ENCODE results near the gene LCP1.

Gene LCP1

GRCh38 chr13:46158983-46159382 is 23.0 kb downstream of the LCP1 start:
- Histone ChIP-seq H3K4me3 (ENCODE audit: low read length in 2 of 2) (no peak overlapping the region), H3K9ac (ENCODE audit: low read length in 2 of 2) (no peak overlapping the region), H3K27ac (ENCODE audit: low read length) (no peak overlapping the region), H3K36me3 (ENCODE audit: control insufficient read depth in 2 of 2, insufficient read depth in 2 of 2, low read length in 2 of 2) (no peaks in the 10 kb centered on the region), H3K4me1 (ENCODE audit: control insufficient read depth, insufficient read depth, low read length) (no peaks in the 10 kb centered on the region), H3K9me3 (ENCODE audit: control insufficient read depth in 2 of 2, low read length in 2 of 2) (no peaks in the 10 kb centered on the region), H3K27me3 (ENCODE audit: control insufficient read depth in 1 of 2, insufficient read depth in 2 of 2, low read length in 2 of 2) (no peaks in the 10 kb centered on the region)

- Histone ChIP-seq H3K9me3 (ENCODE audit: control insufficient read depth in 2 of 2, low read length in 2 of 2) (no peaks in the 10 kb centered on the region), H3K27me3 (ENCODE audit: control insufficient read depth in 1 of 2, insufficient read depth in 2 of 2, low read length in 2 of 2) (no peaks in the 10 kb centered on the region), H3K4me3 (ENCODE audit: low read length in 2 of 2) (no peak overlapping the region), H3K36me3 (ENCODE audit: control insufficient read depth in 2 of 2, insufficient read depth in 2 of 2, low read length in 2 of 2) (no peaks in the 10 kb centered on the region), H3K27ac (ENCODE audit: low read length) (no peak overlapping the region), H3K9ac (ENCODE audit: low read length in 2 of 2) (no peak overlapping the region), H3K4me1 (ENCODE audit: control insufficient read depth, insufficient read depth, low read length) (no peaks in the 10 kb centered on the region)
These were observed 23.8 kb downstream of the LCP1 start for GRCh38 chr13:46158222-46158621.

GRCh38 chr13:46154136-46154801 is 27.7 kb downstream of the LCP1 start:
- no peaks in the 10 kb centered on the region for H3K36me3 ChIP-seq (ENCODE audit: control insufficient read depth in 2 of 2, insufficient read depth in 2 of 2, low read length in 2 of 2)
- H3K27ac ChIP-seq (ENCODE audit: low read length), result no peak overlapping the region
- no peak overlapping the region for H3K9ac ChIP-seq (ENCODE audit: low read length in 2 of 2)
- H3K4me1 ChIP-seq (ENCODE audit: control insufficient read depth, insufficient read depth, low read length), result no peaks in the 10 kb centered on the region
- no peak overlapping the region for H3K4me3 ChIP-seq (ENCODE audit: low read length in 2 of 2)
- no peaks in the 10 kb centered on the region for H3K9me3 ChIP-seq (ENCODE audit: control insufficient read depth in 2 of 2, low read length in 2 of 2)
- no peaks in the 10 kb centered on the region for H3K27me3 ChIP-seq (ENCODE audit: control insufficient read depth in 1 of 2, insufficient read depth in 2 of 2, low read length in 2 of 2)

DNA sequence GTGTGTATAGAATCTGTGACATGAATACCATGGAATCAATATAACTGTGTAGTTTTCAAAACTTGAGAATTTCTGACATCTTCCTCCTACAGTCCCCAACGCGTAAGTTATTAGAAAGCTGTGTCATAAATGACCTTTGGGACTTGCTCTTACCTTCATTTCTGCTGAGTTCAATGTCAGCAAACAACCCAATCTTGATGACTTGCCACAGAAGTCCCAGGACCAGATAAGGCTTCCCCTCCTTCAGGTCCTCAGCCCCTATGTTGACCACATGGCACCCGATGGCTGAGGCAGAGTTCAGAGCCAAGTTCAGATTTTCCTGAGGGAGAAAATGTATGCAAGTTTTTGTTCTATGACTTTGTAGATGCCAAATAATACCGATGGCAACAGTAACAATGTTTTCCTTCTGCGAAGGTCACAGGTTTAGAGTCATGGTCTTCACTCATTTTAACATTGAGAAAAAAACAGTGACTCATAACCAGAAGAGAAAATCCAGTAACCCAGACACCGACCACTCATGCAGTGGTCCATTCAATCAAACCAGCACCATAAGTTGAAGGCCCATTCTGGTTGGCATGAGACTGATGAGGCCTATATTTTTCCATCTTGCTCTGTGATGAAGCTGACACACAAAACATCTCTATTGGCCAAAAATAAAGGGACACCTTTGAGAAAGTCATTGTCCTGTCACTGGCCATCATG is 29.2 kb downstream of the LCP1 start:
- no peak overlapping the region for H3K27ac ChIP-seq (ENCODE audit: low read length)
- no peaks in the 10 kb centered on the region for H3K9me3 ChIP-seq (ENCODE audit: control insufficient read depth in 2 of 2, low read length in 2 of 2)
- no peaks in the 10 kb centered on the region for H3K36me3 ChIP-seq (ENCODE audit: control insufficient read depth in 2 of 2, insufficient read depth in 2 of 2, low read length in 2 of 2)
- H3K9ac ChIP-seq (ENCODE audit: low read length in 2 of 2), result no peak overlapping the region
- no peaks in the 10 kb centered on the region for H3K4me1 ChIP-seq (ENCODE audit: control insufficient read depth, insufficient read depth, low read length)
- no peaks in the 10 kb centered on the region for H3K27me3 ChIP-seq (ENCODE audit: control insufficient read depth in 1 of 2, insufficient read depth in 2 of 2, low read length in 2 of 2)
- H3K4me3 ChIP-seq (ENCODE audit: low read length in 2 of 2), result no peak overlapping the region

- no peaks in the 10 kb centered on the region for H3K9me3 ChIP-seq (ENCODE audit: control insufficient read depth in 2 of 2, low read length in 2 of 2)
- H3K4me1 ChIP-seq (ENCODE audit: control insufficient read depth, insufficient read depth, low read length), result no peaks in the 10 kb centered on the region
- no peak overlapping the region for H3K4me3 ChIP-seq (ENCODE audit: low read length in 2 of 2)
- H3K27me3 ChIP-seq (ENCODE audit: control insufficient read depth in 1 of 2, insufficient read depth in 2 of 2, low read length in 2 of 2), result no peaks in the 10 kb centered on the region
- no peak overlapping the region for H3K27ac ChIP-seq (ENCODE audit: low read length)
- H3K36me3 ChIP-seq (ENCODE audit: control insufficient read depth in 2 of 2, insufficient read depth in 2 of 2, low read length in 2 of 2), result no peaks in the 10 kb centered on the region
- H3K9ac ChIP-seq (ENCODE audit: low read length in 2 of 2), result no peak overlapping the region
These were observed 31.8 kb downstream of the LCP1 start for GRCh38 chr13:46150134-46150693.

- Histone ChIP-seq H3K4me3 (ENCODE audit: low read length in 2 of 2) (no peak overlapping the region), H3K27ac (ENCODE audit: low read length) (no peak overlapping the region), H3K9ac (ENCODE audit: low read length in 2 of 2) (no peak overlapping the region)
These were observed 32.5 kb downstream of the LCP1 start for GRCh38 chr13:46149272-46150133.

DNA sequence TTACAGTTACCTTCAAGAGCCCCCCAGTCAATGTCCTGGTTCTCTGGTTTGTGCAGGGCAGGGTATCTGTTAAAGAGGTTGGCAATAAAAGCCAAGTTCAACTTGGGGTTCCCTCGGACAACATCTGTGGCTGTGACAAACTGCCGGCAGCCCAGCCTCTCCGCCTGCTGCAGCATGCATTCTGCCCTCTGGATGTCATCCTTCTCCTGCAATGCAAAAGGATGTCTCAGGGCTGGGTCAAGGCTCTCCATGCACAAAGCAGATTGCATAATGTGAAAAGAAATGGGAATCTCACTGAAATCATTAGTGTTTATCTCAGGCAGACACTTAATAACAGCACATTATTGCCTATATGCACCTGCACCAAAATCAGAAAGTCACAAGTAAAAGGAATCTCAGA is 35.1 kb downstream of the LCP1 start:
- Histone ChIP-seq H3K4me3 (ENCODE audit: low read length in 2 of 2) (no peak overlapping the region), H3K9ac (ENCODE audit: low read length in 2 of 2) (no peak overlapping the region), H3K4me1 (ENCODE audit: control insufficient read depth, insufficient read depth, low read length) (no peaks in the 10 kb centered on the region), H3K27me3 (ENCODE audit: control insufficient read depth in 1 of 2, insufficient read depth in 2 of 2, low read length in 2 of 2) (no peaks in the 10 kb centered on the region), H3K36me3 (ENCODE audit: control insufficient read depth in 2 of 2, insufficient read depth in 2 of 2, low read length in 2 of 2) (no peaks in the 10 kb centered on the region), H3K27ac (ENCODE audit: low read length) (no peak overlapping the region), H3K9me3 (ENCODE audit: control insufficient read depth in 2 of 2, low read length in 2 of 2) (no peaks in the 10 kb centered on the region)

More at GRCh38 chr13:46149272-46150133, 32.5 kb downstream of the LCP1 start:
- H3K27me3 ChIP-seq (ENCODE audit: control insufficient read depth in 1 of 2, insufficient read depth in 2 of 2, low read length in 2 of 2), result no peaks in the 10 kb centered on the region
- H3K36me3 ChIP-seq (ENCODE audit: control insufficient read depth in 2 of 2, insufficient read depth in 2 of 2, low read length in 2 of 2), result no peaks in the 10 kb centered on the region
- no peaks in the 10 kb centered on the region for H3K4me1 ChIP-seq (ENCODE audit: control insufficient read depth, insufficient read depth, low read length)
- H3K9me3 ChIP-seq (ENCODE audit: control insufficient read depth in 2 of 2, low read length in 2 of 2), result no peaks in the 10 kb centered on the region

DNA sequence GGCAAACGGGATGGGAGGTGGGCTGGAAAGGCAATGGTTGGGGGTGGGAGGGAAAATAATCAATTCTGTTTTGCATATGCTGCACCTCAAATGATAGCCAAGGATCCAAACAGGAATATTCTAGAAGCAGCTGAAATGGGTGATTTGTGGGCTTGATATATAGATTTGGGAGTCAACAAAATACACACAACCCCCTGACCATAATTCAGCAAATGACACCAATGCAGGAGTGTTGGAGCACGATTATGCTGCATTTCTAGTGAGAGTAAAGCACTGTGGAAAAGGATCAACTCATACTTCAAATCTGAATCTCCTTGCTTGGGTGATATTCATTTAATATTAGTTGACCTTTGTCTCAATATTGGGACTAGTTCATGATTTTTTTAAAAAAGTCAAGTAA is 36.0 kb downstream of the LCP1 start:
- Histone ChIP-seq H3K4me3 (ENCODE audit: low read length in 2 of 2) (no peak overlapping the region), H3K27me3 (ENCODE audit: control insufficient read depth in 1 of 2, insufficient read depth in 2 of 2, low read length in 2 of 2) (no peaks in the 10 kb centered on the region), H3K36me3 (ENCODE audit: control insufficient read depth in 2 of 2, insufficient read depth in 2 of 2, low read length in 2 of 2) (no peaks in the 10 kb centered on the region), H3K4me1 (ENCODE audit: control insufficient read depth, insufficient read depth, low read length) (no peaks in the 10 kb centered on the region), H3K9me3 (ENCODE audit: control insufficient read depth in 2 of 2, low read length in 2 of 2) (no peaks in the 10 kb centered on the region), H3K27ac (ENCODE audit: low read length) (no peak overlapping the region), H3K9ac (ENCODE audit: low read length in 2 of 2) (no peak overlapping the region)

DNA sequence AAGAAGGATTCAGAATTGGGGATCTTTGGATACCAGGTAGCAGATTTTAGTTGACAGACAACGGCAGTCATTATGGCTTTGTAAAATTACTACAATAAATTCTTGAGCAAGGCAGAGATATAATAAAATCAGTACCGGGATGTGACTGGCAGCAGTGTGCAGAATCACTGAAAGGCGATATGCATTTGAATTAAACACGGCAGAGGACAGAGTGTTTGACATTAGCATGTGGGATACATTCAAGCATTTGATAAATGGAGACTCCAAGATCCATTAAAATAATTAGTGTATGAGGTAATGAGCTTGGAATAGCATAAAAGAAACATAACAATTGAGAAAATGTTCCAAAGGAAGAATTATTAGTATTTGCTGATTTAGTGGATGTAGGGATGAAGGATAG is 36.8 kb downstream of the LCP1 start:
- Histone ChIP-seq H3K4me3 (ENCODE audit: low read length in 2 of 2) (no peak overlapping the region), H3K4me1 (ENCODE audit: control insufficient read depth, insufficient read depth, low read length) (no peaks in the 10 kb centered on the region), H3K27ac (ENCODE audit: low read length) (no peak overlapping the region), H3K9me3 (ENCODE audit: control insufficient read depth in 2 of 2, low read length in 2 of 2) (no peaks in the 10 kb centered on the region), H3K27me3 (ENCODE audit: control insufficient read depth in 1 of 2, insufficient read depth in 2 of 2, low read length in 2 of 2) (no peaks in the 10 kb centered on the region), H3K36me3 (ENCODE audit: control insufficient read depth in 2 of 2, insufficient read depth in 2 of 2, low read length in 2 of 2) (no peaks in the 10 kb centered on the region), H3K9ac (ENCODE audit: low read length in 2 of 2) (no peak overlapping the region)

GRCh38 chr13:46143184-46143701 is 38.7 kb downstream of the LCP1 start:
- Histone ChIP-seq H3K4me1 (ENCODE audit: control insufficient read depth, insufficient read depth, low read length) (no peaks in the 10 kb centered on the region), H3K4me3 (ENCODE audit: low read length in 2 of 2) (no peak overlapping the region), H3K9ac (ENCODE audit: low read length in 2 of 2) (no peak overlapping the region), H3K36me3 (ENCODE audit: control insufficient read depth in 2 of 2, insufficient read depth in 2 of 2, low read length in 2 of 2) (no peaks in the 10 kb centered on the region), H3K9me3 (ENCODE audit: control insufficient read depth in 2 of 2, low read length in 2 of 2) (no peaks in the 10 kb centered on the region), H3K27ac (ENCODE audit: low read length) (no peak overlapping the region), H3K27me3 (ENCODE audit: control insufficient read depth in 1 of 2, insufficient read depth in 2 of 2, low read length in 2 of 2) (no peaks in the 10 kb centered on the region)

Measured in stomach smooth muscle (tissue), 2 donors.